ENCODE data around the gene IL36B. TPM values are rescaled to one million over a fixed set of nuclear protein-coding genes. Genes with fewer than 3 reads are reported as not detected.
"Not testable (repeated sequence)": the region's sequence is repeated elsewhere in the genome, so short reads cannot be mapped to it uniquely, and the experiment has no call there.

IL36B gene
- total RNA-seq = 0.20 TPM

DNA sequence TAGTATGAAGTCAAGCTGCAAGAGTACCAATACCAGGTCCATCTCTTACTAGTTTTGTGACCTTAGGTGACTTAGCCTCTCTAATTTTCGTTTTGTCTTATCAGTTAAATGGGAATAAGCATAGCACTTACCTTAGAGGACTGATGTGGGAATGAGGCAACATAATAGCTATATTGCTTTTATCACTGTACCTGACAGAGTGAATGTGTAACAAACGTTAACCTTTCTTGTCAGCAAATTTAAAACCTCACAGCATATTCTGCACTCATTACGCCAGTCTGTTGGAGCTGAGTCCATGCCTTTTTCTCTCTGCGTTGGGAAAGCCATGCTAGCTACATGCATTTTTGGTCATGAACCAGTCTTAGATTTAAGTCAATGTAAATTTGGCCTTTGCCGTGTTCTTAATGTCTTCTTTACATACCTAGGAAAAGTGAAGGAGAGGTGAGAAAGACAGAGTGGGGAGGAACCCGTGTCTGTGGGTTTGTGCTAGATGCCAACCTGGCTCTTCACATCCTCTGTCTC, at the start of gene IL36B:
Gene IL36B (minus strand): TSS at position 472 of the 522 bp plus-strand sequence.
- DNase-seq = no peak

DNA sequence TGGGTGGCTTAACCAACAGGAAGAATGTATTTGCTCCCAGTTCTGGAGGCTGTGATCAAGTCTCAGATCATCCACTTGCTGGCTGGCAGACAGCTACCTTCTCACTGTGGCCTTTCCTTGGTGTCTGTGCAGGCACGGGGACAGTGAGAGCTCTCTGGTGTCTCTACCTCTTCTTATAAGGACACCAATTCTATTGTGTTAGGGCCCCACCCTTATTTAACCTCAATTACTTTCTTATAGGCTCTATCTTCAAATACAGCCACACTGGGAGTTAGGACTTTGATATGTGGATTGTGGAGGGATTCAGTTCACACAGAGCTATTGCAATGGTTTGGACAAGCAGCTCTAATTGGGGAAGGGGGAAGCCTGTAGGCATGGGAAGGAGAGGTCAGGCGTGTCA, 49.5 kb upstream of the IL36B start:
- no peak for DNase-seq

DNA sequence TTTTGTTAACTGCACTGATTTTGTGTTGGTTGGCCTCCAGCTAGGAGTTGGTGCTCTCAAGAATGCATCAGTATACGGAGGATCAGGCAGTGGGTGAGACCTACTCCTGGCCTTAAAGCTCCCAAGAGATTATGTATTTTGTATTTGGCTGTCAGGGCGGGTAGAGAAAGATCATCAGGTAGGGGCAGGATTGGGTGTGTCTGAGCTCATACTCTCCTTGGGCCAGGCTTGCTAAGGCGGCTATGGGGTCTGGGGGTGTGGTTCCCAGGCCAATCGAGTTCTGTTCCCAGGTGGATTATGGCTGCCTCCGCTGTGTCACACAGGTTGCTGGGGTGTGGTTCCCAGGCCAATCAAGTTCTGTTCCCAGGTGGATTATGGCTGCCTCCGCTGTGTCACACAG, 45.9 kb upstream of the IL36B start:
- DNase-seq = no peak

DNA sequence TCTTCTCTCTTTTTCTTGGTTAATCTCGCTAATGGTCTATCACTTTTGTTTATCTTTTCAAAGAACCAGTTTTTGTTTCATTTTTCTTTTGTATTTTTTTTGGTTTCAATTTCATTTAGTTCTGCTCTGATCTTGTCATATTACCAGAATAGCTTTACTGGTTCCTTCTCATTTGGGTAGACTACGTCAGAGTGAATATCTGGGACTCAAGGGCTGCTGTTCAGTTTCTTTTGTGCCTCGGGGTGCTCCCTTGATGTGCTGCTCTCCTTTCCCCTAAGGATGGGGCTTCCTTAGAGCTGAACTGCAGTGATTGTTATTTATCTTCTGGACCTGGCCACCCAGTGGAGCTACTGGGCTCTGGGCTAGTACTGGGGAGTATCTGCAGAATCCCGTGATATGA, 45.4 kb upstream of the IL36B start:
- no peak for DNase-seq

DNA sequence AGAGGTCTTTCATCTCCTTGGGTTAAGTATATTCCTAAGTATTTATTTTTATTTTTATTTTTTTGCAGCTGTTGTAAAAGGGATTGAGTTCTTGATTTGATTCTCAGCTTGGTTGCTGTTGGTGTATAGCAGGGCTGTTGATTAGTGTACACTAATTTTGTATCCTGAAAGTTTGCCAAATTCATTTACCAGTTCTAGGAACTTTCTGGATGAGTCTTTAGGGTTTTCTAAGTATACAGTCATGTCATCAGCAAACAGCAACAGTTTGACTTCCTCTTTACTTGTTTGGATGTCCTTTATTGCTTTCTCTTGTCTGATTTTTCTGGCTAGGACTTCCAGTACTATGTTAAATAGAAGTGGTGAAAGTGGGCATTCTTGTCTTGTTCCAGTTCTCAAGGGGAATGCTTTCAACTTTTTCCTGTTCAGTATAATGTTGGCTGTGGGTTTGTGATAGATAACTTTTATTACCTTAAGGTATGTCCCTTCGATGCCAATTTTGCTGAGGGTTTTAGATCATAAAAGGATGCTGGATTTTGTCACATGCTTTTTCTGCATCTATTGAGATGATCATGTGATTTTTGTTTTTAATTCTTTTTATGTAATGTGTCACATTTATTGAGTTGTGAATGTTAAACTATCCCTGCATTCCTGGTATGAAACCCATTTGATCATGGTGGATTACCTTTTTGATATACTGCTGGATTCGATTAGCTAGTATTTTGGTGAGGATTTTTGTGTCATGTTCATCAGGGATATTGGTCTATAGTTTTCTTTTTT, 44.4 kb upstream of the IL36B start:
- DNase-seq = not testable (repeated sequence)

DNA sequence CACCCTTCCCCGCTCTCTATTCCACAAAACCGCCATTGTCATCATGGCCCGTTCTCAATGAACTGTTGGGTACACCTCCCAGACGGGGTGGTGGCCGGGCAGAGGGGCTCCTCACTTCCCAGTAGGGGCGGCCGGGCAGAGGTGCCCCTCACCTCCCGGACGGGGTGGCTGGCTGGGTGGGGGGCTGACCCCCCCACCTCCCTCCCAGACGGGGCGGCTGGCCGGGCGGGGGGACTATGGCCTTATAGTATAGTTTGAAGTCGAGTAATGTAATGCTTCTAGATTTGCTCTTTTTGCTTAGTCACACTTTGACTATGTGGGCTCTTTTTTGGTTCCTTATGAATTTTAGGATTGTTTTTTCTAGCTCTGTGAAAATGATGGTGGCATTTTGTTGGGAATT, 43.6 kb upstream of the IL36B start:
- DNase-seq = not testable (repeated sequence)

DNA sequence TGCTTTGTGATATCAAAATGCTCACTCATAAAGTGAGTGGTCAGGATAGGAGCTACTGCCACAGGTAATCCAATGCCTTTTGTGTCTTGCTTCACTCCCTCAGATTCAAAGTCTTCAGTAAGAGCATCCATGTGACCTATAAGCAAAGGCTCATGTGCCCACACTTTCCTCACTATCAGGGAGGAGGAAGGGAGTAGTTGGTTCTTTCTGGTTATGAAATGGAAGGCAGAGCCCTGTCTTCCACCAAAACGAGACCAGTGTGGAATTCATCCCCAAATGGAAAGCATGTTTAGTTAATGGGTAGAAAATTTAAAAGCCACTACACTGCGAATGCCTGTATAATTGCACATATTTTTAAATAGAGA, 40.9 kb upstream of the IL36B start:
- DNase-seq = no peak

DNA sequence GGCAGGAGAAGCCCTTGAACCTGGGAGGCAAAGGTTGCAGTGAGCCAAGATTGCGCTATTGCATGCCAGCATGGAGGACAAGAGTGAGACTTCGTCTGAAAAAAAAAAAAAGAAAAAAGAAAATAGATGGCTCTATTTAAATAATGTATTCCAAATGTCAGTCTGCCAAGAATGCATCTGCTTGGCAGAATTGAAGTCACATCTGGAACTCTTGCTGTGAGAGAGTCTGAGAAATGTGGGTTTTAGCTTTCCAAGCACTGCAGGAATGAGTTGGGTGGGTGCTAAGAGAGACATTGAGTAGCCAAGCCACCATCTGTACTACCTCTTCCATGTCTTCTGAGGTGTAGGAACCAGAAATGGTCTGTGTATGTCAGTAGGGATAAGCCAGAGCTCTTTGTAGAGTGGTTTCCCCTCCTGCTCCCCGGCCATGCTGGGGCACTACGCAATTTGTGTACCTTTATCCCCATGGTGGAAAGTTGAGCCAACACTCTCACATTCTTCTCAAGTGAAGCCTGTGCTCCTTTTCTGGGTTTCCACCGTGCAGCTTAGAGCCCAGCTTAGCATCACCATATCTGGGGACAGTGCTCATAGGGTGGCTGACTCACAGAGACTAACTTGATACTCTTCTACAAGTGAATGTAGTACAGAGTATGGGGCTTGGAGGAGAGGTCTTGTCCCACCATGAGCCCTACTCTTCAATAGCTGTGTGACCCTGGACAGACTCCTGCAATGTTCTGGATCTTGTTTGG, 40.4 kb upstream of the IL36B start:
- DNase-seq = peak; percentile 62

DNA sequence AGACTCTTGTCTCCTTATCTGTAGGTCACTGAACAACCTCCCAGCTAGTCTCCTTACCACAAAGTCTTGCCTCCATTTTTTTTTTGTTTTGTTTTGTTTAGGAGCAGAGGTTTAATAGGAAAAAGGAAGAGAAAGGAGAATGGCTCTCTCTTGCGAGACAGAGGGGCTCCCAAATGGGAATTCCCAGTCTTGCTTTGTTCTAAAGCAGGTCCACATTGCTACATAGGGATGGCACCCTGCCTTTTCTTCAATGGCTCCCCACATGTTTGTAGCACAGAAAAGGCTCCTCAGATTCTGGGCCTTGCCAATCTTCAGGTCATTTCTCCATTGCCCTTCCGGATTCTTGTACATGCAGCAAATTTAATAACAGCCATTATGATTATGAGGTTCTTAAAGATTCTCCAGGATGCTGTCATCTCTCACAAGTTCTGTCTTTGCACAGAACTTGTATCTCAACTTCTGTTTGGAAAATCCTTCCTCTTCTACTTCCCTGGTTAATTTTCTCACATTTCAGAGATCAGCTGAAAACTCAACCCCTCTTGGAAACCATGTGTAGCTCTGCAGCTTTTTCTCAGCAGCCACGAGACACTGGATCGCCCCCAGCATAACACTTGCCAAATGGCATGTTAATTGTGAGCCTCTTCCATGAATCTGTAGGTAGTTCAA, 38.7 kb upstream of the IL36B start:
- no peak for DNase-seq

DNA sequence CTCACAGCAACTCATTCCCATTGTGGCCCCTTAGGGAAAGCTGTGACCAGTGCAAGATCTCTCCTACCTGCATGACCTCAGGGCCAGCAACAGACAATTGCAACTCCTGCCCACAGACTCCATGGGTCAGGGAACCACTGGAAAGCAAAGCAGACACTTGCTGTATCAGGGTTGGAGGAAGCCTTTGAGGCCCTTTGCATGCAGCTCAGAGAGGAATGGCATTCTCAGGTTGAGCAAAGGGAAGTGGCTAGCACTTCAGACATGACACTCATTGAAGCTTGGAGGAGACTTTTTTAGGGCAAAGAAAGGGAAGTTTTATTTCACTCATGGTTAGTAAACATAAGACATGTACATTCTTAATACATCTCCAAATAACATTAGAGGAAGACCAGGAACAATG, 37.2 kb upstream of the IL36B start:
- no peak for DNase-seq

DNA sequence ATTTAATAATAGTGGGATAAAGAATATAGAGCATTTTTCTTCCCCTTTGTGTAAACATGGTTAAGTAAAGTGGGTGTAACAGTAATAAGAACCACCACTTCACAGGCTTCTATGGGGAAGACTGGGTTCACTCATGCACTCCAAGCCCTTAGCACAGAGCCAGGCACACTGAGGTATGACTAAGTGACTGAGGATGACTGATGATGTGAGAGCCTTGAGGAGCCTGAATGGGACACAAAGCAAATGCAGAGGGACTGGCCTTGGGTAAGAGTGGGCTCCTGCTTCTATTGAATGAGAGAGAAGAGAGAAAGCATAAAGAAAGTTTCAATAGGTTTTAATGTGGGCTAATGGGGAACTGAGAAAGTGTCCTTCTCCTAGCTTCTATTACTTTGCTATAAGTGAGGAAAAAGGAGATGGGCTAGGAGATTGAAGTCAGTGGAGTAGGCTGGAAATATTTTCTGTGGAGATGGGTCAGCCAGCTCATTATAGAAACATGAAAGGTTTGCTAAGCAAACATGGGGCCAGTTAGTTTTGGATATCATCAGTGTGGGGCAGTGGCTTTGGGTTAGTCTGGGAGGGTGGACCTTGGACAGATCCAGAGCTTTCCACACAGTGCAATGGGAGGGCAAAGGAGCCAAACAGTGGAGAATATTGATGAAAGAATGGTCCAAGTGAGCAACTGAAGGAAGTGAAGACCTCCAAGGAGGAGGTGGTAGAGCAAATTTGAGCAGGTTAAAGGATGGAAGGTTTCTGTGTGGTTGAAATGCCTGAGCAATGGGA, 35.7 kb upstream of the IL36B start:
- no peak for DNase-seq

DNA sequence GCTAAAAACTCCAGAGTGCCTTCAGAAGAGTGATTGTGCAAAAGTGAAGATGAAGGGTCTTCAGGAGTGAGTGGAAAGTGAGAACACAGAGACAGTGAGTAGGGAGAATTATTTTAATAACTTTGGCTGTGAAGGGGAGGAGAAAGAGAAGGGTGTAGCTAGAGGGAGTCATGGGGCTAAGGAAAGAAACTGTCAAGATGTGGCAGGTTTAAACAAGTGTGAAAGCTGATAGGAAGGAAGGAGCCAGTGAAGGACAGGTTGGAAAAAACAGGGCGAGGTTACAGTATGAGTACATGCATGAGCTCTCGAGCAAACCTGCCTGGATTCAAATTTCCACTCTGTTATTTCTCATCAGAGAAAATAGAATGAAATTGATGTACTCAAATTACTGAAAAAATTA, 32.9 kb upstream of the IL36B start:
- DNase-seq = no peak

DNA sequence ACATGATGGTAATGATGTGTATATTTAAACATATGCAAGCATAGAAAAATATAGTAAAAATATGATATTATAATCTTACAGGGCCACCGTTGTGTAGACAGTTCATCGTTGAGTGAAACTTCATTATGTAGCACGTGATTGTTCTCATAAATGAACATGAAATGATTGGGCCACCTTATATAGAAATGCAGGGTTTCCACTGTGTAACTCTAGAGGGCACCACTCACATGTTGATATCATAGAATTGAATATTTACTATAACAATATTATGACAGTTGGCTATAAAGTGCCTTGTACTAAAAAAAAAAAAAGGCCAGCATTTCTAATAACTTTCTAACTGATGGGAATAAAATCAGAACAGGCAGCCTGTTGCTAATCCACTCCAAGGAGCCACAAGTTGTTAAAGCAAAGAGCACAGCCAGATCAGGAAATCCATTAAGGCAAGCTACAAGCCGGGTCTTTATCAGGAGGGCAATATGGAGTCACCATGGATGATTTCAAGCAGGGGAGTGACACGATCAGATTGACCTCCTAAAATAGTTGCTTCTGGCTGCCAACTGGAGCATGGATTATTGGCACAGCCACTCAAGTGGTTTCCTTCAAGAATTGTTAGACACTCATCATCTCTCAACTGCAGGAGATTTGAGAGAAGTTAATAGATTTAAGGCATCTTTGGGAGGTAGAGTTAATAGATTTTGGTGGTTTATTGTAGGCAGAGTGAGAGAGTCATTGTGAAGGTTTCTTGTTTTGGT, 31.8 kb upstream of the IL36B start:
- no peak for DNase-seq

DNA sequence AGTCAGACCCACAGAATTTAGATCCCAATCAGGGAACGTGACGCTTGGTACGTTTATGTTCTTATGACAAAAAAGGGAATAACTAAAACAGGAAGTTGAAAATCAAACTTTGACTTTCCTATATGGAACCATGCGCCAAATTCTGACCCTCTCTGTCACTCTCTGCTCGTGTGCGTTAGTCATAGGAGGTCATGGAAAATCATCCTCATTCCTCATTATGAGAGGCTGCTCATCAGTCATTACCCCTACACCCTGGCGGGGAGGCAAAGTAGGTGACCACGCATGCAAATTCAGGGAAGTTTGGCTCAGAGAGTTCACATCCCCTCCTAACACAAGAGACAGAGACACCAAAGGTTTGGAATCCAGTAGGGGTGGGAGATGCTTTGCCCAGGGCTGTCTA, 30.6 kb upstream of the IL36B start:
- DNase-seq = no peak

DNA sequence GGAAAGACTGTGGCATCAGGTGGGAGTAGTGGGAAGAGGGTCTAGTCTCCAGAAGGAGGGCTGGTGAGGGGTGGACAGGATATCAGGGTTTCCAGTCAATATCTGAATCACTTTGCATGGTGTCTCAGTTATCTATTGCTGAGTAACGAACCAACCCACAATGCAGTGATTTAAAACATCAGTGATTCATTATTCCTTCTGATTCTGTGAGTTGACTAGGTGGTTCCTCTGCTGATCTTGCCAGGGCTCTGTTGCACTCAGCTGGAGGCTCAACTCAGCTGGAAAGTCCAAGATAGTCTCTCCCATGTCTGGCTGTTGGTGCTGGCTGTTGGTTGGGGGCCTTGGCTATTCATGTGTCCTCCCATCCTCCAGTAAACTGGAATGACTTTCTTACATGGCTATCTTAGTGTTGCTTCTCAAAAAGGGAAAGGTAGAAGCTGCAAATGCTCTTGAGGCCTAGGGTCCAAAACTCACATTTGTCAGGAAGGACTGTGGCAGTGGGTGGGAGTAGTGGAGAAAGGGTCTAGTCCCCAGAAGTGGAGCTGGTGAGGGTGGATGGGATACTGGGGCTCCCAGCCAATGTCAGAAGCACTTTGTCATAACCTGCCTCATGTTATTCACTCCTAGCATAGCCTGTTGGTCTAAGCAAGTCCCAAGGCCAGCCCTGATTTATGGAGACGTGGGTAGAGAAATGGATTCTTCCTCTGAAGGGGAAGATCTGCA, 29.0 kb upstream of the IL36B start:
- DNase-seq = no peak

DNA sequence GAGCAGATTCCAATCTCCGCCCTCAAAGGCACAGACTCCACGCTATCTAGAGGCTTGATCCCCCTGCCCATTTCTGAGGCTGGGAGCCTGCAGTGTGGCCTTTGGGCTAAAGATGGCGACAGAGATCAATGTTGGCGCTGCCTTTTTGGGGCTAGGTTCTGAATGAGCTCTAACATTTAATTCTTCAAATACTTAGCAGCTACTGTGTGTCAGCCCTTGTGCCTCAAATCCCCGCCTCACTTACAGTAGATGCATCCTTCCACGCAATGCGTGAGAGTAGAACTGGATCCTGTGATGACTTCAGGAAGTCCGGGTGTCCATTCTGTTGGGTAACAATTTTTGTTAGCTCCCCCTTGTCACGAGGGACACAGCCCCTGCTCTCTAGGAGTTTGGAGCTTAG, 27.5 kb upstream of the IL36B start:
- DNase-seq = no peak

DNA sequence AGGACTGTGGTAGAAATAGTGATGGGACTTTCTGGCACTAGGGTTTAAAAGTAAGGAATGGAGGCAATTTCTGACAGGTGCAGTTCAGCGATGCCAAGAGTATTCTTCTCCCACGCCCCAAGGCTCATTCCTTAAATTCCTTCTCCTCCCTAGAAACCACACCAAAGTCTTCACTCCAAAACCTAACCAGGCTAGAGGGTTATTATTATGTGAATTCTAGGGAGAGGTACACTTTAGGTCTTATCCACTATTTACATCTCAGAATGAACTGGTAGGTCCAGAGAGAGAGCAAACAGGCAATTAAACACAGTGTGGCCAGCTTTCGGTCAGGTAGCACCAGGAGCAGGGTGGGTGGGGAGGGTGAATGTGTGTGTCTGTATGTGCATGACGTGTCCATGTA, 26.5 kb upstream of the IL36B start:
- no peak for DNase-seq

DNA sequence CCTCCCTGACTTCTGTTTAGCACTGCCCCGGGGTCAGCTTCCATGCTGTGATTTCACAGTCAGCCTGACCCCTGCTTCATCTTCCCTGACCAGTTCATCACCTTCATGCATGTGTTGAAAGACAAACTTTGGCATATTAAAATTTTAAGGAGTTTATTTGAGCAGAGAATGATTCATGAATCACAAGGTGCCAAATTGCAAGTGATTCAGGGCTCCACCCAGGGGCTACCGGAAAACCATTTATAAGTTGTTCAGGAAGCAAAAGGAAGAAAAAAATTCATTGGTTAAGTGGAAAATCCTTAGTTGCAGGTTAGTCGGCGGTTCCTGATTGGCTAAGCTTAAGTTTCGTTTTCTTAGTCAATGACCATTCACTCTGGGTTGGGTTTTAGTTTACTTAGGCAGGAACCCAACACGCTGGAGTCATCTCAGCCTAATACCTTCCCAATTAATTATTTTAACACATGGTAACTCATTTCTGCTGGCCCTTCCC, 25.7 kb upstream of the IL36B start:
- DNase-seq = no peak

DNA sequence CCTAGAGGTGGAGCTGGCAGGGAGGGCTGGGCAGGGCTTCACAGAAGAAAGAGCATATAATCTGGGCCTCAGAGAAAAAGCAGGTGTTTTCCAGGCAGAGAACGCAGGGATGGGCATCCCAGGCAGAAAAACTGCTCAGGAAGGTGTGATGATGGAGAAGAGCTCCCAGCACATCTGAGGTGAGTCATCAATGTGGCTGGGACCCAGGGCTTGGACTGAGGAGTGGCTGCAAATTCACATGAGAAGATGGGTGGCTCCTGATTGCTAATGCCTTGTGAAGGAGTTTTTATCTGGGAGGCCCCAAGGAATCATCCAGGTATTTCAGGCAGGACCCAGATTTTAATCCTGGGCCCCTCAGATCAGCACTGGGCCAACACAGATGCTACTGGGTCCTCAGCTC, 25.3 kb upstream of the IL36B start:
- no peak for DNase-seq

DNA sequence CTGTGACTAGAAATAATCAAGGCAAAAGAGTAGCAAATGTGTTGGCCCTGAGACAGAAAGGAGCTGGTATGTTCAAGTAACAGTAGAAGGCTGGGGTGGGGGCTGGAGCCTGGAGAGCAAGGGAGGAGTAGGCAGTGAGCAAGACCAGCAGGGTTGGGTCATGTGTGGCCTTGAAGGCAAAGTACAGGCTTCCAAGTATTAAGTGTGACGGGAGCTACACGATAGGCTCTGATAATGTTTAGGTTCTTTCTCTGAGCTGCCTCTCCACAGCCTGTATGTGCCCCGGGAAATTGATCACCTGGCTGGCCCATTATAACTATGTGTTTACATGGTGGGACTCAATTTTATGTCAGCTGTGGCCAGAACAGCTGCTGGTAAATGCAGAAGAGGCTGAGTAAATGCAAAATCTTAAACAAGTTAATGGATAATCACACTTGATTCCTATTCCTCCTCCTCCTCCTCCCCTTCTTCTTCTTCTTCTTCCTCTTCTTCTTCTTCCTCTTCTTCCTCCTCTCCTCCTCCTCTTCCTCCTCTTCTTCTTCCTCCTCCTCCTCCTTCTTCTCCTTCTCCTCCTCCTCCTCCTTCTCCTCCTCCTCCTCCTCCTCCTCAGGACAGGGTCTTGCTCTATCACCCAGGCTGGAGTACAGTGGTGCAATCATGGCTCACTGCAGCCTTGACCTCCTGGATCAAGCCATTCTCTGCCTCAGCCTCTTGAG, 24.4 kb upstream of the IL36B start:
- no peak for DNase-seq
